AG09319 (cell line): ENCODE measurements around the gene CHST11.

Experiments used
- DNase-seq: peaks from one replicate; pipeline ENCODE4 v3.0.0-alpha.2; 2010; ENCODE audit warnings: low read depth; ENCODE audit errors: extremely low read depth
- TF ChIP-seq, protein P1 (sequence below): IDR thresholded peaks from 2 replicates; pipeline ENCODE4 v1.5.1; 2011; ENCODE audit warnings: low read depth, mild to moderate bottlenecking, inconsistent platforms, low read length, moderate library complexity

Gene CHST11

DNA sequence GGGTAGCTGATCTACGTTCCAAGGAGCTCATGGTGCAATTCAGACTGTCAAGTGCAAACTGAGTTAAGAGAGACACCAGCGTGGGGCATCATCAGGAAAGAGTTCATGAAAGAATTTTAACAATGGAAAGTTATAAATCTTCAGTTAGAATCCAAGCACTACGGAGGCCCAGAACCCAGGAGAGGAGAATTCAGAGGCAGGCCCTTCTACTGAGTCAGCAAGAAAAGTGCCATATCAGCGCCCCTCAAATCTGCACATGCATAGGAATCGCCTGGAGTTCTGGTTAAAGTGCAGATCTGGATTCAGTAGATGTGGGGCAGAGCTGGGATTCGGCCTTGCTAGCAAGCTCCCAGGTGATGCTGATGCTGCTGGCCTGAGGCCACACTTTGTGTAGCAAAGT is 45.9 kb downstream of the CHST11 start:
- TF ChIP-seq, protein P1, sequence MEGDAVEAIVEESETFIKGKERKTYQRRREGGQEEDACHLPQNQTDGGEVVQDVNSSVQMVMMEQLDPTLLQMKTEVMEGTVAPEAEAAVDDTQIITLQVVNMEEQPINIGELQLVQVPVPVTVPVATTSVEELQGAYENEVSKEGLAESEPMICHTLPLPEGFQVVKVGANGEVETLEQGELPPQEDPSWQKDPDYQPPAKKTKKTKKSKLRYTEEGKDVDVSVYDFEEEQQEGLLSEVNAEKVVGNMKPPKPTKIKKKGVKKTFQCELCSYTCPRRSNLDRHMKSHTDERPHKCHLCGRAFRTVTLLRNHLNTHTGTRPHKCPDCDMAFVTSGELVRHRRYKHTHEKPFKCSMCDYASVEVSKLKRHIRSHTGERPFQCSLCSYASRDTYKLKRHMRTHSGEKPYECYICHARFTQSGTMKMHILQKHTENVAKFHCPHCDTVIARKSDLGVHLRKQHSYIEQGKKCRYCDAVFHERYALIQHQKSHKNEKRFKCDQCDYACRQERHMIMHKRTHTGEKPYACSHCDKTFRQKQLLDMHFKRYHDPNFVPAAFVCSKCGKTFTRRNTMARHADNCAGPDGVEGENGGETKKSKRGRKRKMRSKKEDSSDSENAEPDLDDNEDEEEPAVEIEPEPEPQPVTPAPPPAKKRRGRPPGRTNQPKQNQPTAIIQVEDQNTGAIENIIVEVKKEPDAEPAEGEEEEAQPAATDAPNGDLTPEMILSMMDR: no peak

GRCh38 chr12:104503191-104503590 is 46.4 kb downstream of the CHST11 start:
- DNase-seq: no peak
- TF ChIP-seq, protein P1: no peak

More for the DNA sequence above, 45.9 kb downstream of the CHST11 start:
- no peak for DNase-seq

DNA sequence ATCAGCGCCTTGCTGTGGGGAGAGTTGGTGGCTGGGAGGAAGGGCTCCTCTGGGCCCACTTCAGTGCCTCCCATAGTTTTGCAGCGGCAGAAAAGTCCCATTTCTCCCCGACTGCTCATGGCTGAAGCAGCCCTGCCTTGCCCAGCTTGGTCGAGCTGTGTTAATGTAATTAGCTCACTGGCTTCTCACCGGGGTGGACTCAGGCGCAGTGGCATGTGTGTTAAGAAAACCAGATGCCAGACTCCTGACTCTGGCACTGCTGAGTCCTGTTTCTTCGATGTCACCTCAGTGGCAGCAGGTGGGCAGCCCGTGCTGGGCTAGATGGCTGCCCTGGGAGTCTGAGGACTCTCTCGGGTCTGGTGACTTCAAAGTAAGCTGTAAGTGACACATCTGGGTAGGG is 47.4 kb downstream of the CHST11 start:
- no peak for DNase-seq
- TF ChIP-seq, protein P1: no peak

DNA sequence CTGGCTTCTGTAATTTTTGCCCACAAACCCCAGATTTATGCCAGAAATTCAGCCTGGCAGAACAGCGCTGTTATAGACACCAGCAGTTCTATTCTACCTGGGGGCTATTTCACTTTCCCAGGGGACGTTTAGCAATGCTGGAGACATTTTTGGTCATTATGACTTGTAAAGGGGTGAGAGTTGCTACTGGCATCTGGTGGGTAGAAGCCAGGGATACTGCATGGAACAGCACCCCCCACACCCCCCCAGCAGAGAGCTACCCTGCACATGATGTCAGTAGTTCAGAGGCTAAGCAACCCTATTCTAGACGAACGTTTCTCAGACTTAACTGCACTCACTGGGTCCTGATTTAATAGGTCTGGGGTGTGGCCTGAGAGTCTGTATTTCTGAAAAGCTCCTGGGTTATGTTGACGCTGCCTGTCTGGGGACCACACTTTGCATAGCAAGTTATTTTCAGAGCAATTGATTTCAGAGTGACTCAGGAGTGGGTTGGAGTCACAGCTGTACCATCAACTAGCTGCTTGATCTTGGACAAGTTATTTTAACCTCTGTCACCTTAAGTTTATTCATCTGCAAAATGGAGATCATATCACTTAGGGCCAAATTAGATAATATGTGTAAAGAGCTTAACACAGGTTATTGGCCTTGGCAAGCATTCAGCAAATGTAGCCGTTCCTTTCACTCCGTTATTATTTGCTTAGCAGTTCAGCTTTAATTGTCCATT is 48.5 kb downstream of the CHST11 start:
- no peak for DNase-seq
- TF ChIP-seq, protein P1: no peak

DNA sequence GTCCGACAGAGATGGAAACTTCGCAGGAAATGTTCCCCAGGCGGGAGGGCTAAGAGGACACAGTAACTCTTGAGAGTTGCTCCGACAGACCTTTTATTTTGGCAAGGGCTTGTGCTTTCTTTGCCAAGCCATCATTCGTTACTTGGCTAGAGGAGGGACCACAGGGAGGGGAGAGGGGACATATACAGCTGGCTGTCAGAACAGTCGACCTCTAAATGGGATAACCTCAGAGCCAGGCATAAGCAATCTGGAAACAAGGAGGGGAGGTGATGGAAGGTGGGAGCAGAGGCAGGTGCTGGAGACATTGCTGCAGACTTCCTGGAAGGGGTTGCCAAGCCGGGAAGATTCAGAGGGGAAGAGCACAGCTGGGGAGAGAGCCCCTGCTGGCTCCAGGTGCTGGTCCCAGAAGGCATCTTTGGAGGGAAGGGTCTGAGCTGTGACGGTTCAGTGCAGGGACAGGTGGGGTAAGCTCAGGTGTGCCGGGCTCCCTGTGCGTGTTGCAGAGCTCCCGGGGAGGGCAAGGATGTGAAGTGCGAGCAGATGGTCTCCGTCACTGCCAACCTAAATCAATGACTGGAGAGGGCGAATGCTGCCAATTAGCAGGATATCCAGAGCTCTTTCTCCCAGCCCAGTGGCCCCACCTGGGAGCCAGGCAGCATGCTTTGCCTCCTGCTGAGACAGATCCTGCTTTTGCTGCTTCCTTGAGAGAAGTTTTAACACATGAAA is 50.1 kb downstream of the CHST11 start:
- TF ChIP-seq, protein P1: no peak
- no peak for DNase-seq

DNA sequence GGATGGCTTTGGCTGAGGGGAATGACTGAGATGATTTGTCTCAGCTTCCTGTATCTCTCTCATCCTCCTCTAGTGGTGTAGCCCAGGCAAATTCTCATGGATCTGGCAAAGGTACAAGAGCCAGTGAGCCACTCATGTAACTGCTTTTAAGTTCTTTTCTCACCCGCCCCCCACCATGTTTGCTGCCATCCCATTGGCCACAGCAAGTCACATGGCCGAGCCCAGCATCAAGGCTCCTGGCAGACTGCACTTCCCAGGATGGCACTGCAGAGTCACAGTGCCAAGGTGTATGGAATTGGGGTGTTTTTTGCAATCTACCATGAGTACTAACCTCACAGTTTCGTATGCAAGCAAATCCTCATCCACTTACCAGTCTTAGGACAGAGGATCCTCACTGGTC is 50.9 kb downstream of the CHST11 start:
- no peak for DNase-seq
- TF ChIP-seq, protein P1: no peak

DNA sequence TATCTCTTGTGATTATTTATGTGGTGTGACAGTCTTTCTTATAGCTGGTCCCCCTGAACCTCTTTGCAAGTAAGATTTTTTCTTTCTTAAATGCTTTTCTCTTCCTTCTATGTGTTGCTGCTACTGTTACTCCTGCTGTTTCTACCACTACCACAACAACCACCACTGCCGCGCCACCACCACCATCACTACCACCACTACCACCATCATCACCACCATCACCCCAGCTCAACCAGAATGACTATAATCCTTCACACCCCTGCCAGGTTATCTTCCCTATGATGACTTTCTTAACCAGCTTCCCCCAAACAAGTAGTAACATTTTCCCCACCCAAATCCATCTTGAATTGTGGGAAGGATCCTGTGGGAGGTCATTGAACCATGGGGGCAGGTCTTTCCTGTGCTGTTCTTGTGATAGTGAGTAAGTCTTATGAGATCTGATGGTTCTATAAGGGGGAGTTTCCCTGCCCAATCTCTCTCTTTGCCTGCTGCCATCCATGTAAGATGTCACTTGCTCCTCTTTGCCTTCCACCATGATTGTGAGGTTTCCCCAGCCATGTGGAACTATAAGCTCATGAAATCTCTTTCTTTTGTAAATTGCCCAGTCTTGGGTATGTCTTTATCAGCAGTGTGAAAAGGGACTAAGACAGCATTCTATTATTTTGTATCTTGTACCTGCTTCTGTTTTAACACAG is 52.2 kb downstream of the CHST11 start:
- DNase-seq: no peak
- TF ChIP-seq, protein P1: no peak
